ENCODE measurements around the gene CATSPERD.

- no peak for TF ChIP-seq CTCF (IDR thresholded peaks at IDR 0.05)
- TF ChIP-seq POLR2A (IDR thresholded peaks at IDR 0.05), result no peak
- TF ChIP-seq EP300 (IDR thresholded peaks at IDR 0.05), result no peak
Measured at GRCh38 chr19:5778402-5778801, 58.0 kb downstream of the CATSPERD start.

Measured in ovary (tissue), 3 donors.